Keratinocyte (primary cell): ENCODE results near the gene SFMBT2.

Experiments used
- EZH2 ChIP-seq: IDR thresholded peaks from one replicate; pipeline ENCODE4 v1.6.1; 2012; ENCODE audit warnings: inconsistent platforms, mild to moderate bottlenecking, low read length, moderate library complexity
- TF ChIP-seq, protein P1 (sequence below), 3 experiments: IDR thresholded peaks in 1 of 3; conservative IDR thresholded peaks in 1 of 3; optimal IDR thresholded peaks in 1 of 3; 2 replicates in 2 of 3; 3 replicates in 1 of 3; pipeline versions ENCODE3 to v1.5.1; 2011; ENCODE audit warnings: low read length in 3 of 3, mild to moderate bottlenecking in 3 of 3, moderate library complexity in 2 of 3, control low read depth in 1 of 3, inconsistent platforms in 1 of 3; ENCODE audit not compliant: insufficient read depth in 2 of 3; ENCODE audit errors: extremely low read depth in 1 of 3

DNA sequence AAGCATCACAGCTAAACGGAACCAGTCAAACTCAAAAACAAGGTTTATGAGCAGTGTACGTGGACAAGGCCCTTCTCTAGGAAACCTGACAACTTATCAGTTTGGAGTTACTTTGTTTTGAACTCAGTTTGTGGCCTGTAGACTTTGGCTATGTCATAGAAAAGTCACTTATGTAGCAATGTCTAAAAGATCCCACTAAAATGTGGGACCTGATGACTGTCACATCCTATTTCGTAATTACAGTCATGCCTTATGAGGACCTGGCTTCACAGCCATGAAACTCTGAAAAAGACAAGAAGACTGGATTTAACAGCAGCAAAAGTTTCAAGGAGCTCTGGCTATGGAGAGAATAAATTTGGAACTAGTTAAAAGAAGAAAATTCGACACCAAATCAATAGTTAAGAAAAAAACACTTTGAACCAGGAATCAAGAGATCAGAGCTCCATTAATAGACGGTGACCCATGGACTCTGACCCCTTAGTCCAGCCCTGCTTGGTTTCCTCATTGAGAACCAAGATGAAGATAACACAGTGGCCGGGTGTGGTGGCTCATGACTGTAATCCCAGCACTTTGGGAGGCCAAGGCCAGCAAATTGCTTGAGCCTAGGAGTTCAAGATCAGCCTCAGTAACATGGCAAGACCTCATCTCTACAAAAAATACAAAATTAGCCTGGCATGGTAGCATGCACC lies 204.3 kb downstream of the SFMBT2 start:
- TF ChIP-seq, protein P1, sequence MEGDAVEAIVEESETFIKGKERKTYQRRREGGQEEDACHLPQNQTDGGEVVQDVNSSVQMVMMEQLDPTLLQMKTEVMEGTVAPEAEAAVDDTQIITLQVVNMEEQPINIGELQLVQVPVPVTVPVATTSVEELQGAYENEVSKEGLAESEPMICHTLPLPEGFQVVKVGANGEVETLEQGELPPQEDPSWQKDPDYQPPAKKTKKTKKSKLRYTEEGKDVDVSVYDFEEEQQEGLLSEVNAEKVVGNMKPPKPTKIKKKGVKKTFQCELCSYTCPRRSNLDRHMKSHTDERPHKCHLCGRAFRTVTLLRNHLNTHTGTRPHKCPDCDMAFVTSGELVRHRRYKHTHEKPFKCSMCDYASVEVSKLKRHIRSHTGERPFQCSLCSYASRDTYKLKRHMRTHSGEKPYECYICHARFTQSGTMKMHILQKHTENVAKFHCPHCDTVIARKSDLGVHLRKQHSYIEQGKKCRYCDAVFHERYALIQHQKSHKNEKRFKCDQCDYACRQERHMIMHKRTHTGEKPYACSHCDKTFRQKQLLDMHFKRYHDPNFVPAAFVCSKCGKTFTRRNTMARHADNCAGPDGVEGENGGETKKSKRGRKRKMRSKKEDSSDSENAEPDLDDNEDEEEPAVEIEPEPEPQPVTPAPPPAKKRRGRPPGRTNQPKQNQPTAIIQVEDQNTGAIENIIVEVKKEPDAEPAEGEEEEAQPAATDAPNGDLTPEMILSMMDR (optimal IDR thresholded peaks at IDR 0.05 in 1 of 3, IDR thresholded peaks at IDR 0.05 in 1 of 3, conservative IDR thresholded peaks at IDR 0.05 in 1 of 3; ENCODE audit: extremely low read depth in 1 of 3, insufficient read depth in 2 of 3, low read length in 3 of 3), result no peak
- TF ChIP-seq EZH2, result no peak
